Endothelial cell of umbilical vein (primary cell): ENCODE results near the gene C1QA. TPM values are rescaled to one million over a fixed set of nuclear protein-coding genes. Genes with fewer than 3 reads are reported as not detected.

Experiments
- BruUV-seq: library from RNA; stranded (reverse); fragments of 400-500 nt; replicated peaks from 2 replicates; lab custom pipeline; 2021; lab: Mats Ljungman, UMichigan
- CTCF ChIA-PET: fragments of 300-600, 350-600 bp; sonication (Branson Sonifier 250); formaldehyde crosslinking; loops from one replicate; lab custom pipeline; 2021; ENCODE audit warnings: antibody characterized with exemption, inconsistent platforms; lab: Charles Lee
- POLR2A ChIA-PET: fragments of 300-600, 350-600 bp; sonication (Branson Sonifier 250); formaldehyde crosslinking; loops from one replicate; lab custom pipeline; 2021; ENCODE audit warnings: antibody characterized with exemption, inconsistent platforms; lab: Charles Lee
- DNase-seq: peaks from one replicate; pipeline ENCODE4 v3.0.0-alpha.2; 2011; ENCODE audit warnings: low read depth, low spot score
- FAIRE-seq: peaks from 2 replicates; lab custom pipeline; 2011; peaks lifted over from hg19 to GRCh38; lab: Jason Lieb, UNC
- H2AFZ ChIP-seq: 2 replicates; pipeline ENCODE4 v1.6.0; 2012; ENCODE audit warnings: low read depth, low read length, control low read depth, inconsistent platforms
- H3K27ac ChIP-seq: 2 replicates; pipeline ENCODE4 v1.5.1; 2011; ENCODE audit warnings: low read depth, mild to moderate bottlenecking, control low read depth, low read length, moderate library complexity; ENCODE audit not compliant: insufficient read depth
- H3K27me3 ChIP-seq, 2 experiments: 2 replicates each; pipeline versions ENCODE4 v1.6.0 to v1.6.1; 2011; ENCODE audit warnings: low read length in 2 of 2, mixed read lengths in 1 of 2; ENCODE audit not compliant: control insufficient read depth in 2 of 2, insufficient read depth in 2 of 2
- H3K36me3 ChIP-seq, 2 experiments: 2 replicates in 1 of 2; 3 replicates in 1 of 2; pipeline ENCODE4 v1.5.1; 2011; ENCODE audit warnings: low read length in 2 of 2, mild to moderate bottlenecking in 1 of 2, moderate library complexity in 1 of 2; ENCODE audit not compliant: control insufficient read depth in 2 of 2, insufficient read depth in 2 of 2; ENCODE audit errors: extremely low read depth in 1 of 2
- H3K4me1 ChIP-seq: 3 replicates; pipeline ENCODE4 v1.5.1; 2011; ENCODE audit warnings: mild to moderate bottlenecking, low read length; ENCODE audit not compliant: control insufficient read depth, insufficient read depth; ENCODE audit errors: extremely low read depth
- H3K4me2 ChIP-seq: 2 replicates; pipeline ENCODE4 v1.6.1; 2011; ENCODE audit warnings: low read length, control low read depth, mixed read lengths; ENCODE audit not compliant: insufficient read depth
- H3K4me3 ChIP-seq, 3 experiments: fragments of 200-600 bp in 1 of 3; sonication (generic), shearing (Covaris generic) in 1 of 3; replicated peaks in 1 of 3; 2 replicates each; pipeline ENCODE4 v1.5.1; 2011 to 2016; ENCODE audit warnings: control low read depth in 3 of 3, low read length in 3 of 3, mild to moderate bottlenecking in 2 of 3, inconsistent platforms in 1 of 3, low read depth in 1 of 3, moderate library complexity in 1 of 3; ENCODE audit not compliant: insufficient read depth in 1 of 3
- H3K79me2 ChIP-seq: 2 replicates; pipeline ENCODE4 v1.6.0; 2012; ENCODE audit warnings: low read length, inconsistent platforms; ENCODE audit not compliant: control insufficient read depth, insufficient read depth
- H3K9ac ChIP-seq: replicated peaks from 2 replicates; pipeline ENCODE3; 2011; ENCODE audit warnings: low read length, control low read depth; ENCODE audit not compliant: insufficient read depth; ENCODE audit errors: extremely low read depth
- H3K9me1 ChIP-seq: replicated peaks from 3 replicates; pipeline ENCODE4 v1.6.0; 2011; ENCODE audit warnings: mild to moderate bottlenecking, low read length; ENCODE audit not compliant: control insufficient read depth, insufficient read depth; ENCODE audit errors: extremely low read depth
- H3K9me3 ChIP-seq: replicated peaks from 2 replicates; pipeline ENCODE4 v1.5.1; 2012; ENCODE audit warnings: low read length, inconsistent platforms; ENCODE audit not compliant: control insufficient read depth, insufficient read depth
- H4K20me1 ChIP-seq: replicated peaks from 2 replicates; pipeline ENCODE3; 2011; ENCODE audit warnings: mild to moderate bottlenecking, low read length; ENCODE audit not compliant: control insufficient read depth, insufficient read depth; ENCODE audit errors: extremely low read depth
- CTCF ChIP-seq, 2 donors: IDR thresholded peaks; 1 replicate in 1 of 2; 2 replicates in 1 of 2; pipeline ENCODE4 v1.5.1; 2011; ENCODE audit warnings: low read length in 2 of 2, mild to moderate bottlenecking in 2 of 2, moderate library complexity in 2 of 2, control low read depth in 1 of 2, inconsistent platforms in 1 of 2, low read depth in 1 of 2; ENCODE audit not compliant: insufficient read depth in 1 of 2; ENCODE audit errors: extremely low read depth in 1 of 2
- EZH2 ChIP-seq: IDR thresholded peaks from 2 replicates; pipeline ENCODE4 v1.6.1; 2012; ENCODE audit warnings: borderline replicate concordance, low read depth, mild to moderate bottlenecking, moderate library complexity, low read length, inconsistent platforms; ENCODE audit not compliant: severe bottlenecking
- FOS ChIP-seq: IDR thresholded peaks from 2 replicates; pipeline ENCODE4 v1.6.1; 2011; ENCODE audit warnings: mild to moderate bottlenecking, low read length, moderate library complexity, borderline replicate concordance; ENCODE audit not compliant: insufficient read depth
- GATA2 ChIP-seq: IDR thresholded peaks from 2 replicates; pipeline ENCODE4 v1.7.0; 2011; ENCODE audit warnings: low read depth, mild to moderate bottlenecking, moderate library complexity, mixed read lengths, low read length; ENCODE audit not compliant: insufficient read length, insufficient read depth
- JUN ChIP-seq: IDR thresholded peaks from 2 replicates; pipeline ENCODE4 v1.6.1; 2011; ENCODE audit warnings: borderline replicate concordance, low read depth; ENCODE audit not compliant: insufficient read length, insufficient read depth
- MYC ChIP-seq: IDR thresholded peaks from one replicate; pipeline ENCODE4 v1.6.1; 2011; ENCODE audit warnings: mild to moderate bottlenecking, low read depth, low read length
- POLR2A ChIP-seq: IDR thresholded peaks from 2 replicates; pipeline ENCODE4 v1.6.1; 2012; ENCODE audit warnings: low read depth, mild to moderate bottlenecking, control low read depth, low read length
- POLR2AphosphoS5 ChIP-seq: IDR thresholded peaks from 2 replicates; pipeline ENCODE4 v1.6.1; 2012; ENCODE audit warnings: low read depth, mild to moderate bottlenecking, control low read depth, low read length, moderate library complexity; ENCODE audit not compliant: insufficient read depth
- dilution Hi-C: fragments of 300-500 bp; cut with MboI; formaldehyde crosslinking; loops from one replicate; pipeline ENCODE4 v1.15.0; 2019; ENCODE audit warnings: low sequenced_read_pairs; ENCODE audit not compliant: extremely low pct_ligation_motif_present
- intact Hi-C: fragments of 100-400 bp; cut with micrococcal nuclease; formaldehyde crosslinking; loops from one replicate; pipeline ENCODE4 v1.10.0; 2022
- polyA plus RNA-seq, 4 experiments: library from polyadenylated mRNA; depleted of rRNA in 3 of 4; stranded (reverse) in 3 of 4; unstranded in 1 of 4; fragments of >200 nt; gene quantifications; 2 replicates each; pipeline versions ENCODE4 v1.2.1 to v1.2.3, GENCODE V29; 2011 to 2012; ENCODE audit warnings: missing spikeins in 1 of 4
- total RNA-seq: library from RNA; stranded (reverse); gene quantifications from 2 replicates; pipeline ENCODE4 v1.2.3, GENCODE V29; 2021
- TF ChIP-seq, protein P1 (sequence below): IDR thresholded peaks from 2 replicates; pipeline ENCODE4 v1.6.1; 2011; ENCODE audit not compliant: insufficient read depth, insufficient read length

Gene C1QA
- total and polyA plus RNA-seq, 2 donors (not counting 3 experiments of a cell fraction or from before 2014, with no cell fraction given) = not detected

GRCh38 chr1:22606161-22606560, 30.3 kb upstream of the C1QA start:
- ChIA-PET CTCF (no interaction called here), POLR2A (no interaction called here)
- dilution Hi-C loops (no loop called here), intact Hi-C loops (no loop called here)
- Histone ChIP-seq H3K36me3 (no peaks in the 10 kb centered on the region), H3K9me1 (no peaks in the 10 kb centered on the region), H3K27ac (no peak overlapping the region), H3K4me2 (no peak overlapping the region), H2AFZ (no peak overlapping the region), H3K4me1 (no peaks in the 10 kb centered on the region), H4K20me1 (no peaks in the 10 kb centered on the region), H3K4me3 (no peak overlapping the region), H3K9ac (no peak overlapping the region), H3K9me3 (no peaks in the 10 kb centered on the region), H3K27me3 (peaks cover 11 to 14% of the 10 kb centered on the region in 2 experiments), H3K79me2 (no peaks in the 10 kb centered on the region)
- no peak for TF ChIP-seq JUN
- TF ChIP-seq MYC = no peak
- TF ChIP-seq CTCF (IDR thresholded peaks at IDR 0.05; ENCODE audit: extremely low read depth in 1 of 2, insufficient read depth in 1 of 2, low read depth in 1 of 2, low read length in 2 of 2) = no peak
- TF ChIP-seq GATA2 = no peak
- TF ChIP-seq EZH2 = no peak
- TF ChIP-seq, protein P1, sequence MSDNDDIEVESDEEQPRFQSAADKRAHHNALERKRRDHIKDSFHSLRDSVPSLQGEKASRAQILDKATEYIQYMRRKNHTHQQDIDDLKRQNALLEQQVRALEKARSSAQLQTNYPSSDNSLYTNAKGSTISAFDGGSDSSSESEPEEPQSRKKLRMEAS = no peak
- TF ChIP-seq POLR2A = no peak
- no peak for TF ChIP-seq POLR2AphosphoS5
- no peak for TF ChIP-seq FOS
- no TSS peak for BruUV-seq
- no peak for FAIRE-seq
- no peak for DNase-seq
